ENCODE results near the gene CBFA2T2.

CBFA2T2 gene

DNA sequence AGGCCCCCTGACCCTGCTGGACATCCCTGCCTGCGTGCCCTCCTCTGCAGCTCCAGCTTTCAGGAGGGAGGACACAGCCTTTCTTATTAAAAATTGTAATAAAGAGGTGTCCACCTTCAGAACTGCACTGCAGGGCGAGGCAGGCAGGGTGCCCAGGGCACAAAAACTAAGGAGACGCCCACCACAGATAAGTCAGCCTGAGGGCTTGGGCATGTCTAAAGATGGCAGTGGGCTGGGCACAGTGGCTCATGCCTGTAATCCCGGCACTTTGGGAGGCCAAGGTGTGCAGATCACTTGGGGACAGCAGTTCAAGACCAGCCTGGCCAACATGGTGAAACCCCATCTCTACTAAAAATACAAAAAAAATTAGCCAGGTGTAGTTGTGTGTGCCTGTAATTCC, 165.3 kb downstream of the CBFA2T2 start:
- in situ Hi-C loops (cut with HindIII; ENCODE audit: low sequenced_read_pairs), result no loop called here
- no peak for DNase-seq (ENCODE audit: low read depth)
- no peak for TF ChIP-seq CTCF (IDR thresholded peaks at IDR 0.05; ENCODE audit: low read depth, low read length, missing control alignments)
- no peak overlapping the region for H3K4me3 ChIP-seq (ENCODE audit: low read depth, low read length)

DNA sequence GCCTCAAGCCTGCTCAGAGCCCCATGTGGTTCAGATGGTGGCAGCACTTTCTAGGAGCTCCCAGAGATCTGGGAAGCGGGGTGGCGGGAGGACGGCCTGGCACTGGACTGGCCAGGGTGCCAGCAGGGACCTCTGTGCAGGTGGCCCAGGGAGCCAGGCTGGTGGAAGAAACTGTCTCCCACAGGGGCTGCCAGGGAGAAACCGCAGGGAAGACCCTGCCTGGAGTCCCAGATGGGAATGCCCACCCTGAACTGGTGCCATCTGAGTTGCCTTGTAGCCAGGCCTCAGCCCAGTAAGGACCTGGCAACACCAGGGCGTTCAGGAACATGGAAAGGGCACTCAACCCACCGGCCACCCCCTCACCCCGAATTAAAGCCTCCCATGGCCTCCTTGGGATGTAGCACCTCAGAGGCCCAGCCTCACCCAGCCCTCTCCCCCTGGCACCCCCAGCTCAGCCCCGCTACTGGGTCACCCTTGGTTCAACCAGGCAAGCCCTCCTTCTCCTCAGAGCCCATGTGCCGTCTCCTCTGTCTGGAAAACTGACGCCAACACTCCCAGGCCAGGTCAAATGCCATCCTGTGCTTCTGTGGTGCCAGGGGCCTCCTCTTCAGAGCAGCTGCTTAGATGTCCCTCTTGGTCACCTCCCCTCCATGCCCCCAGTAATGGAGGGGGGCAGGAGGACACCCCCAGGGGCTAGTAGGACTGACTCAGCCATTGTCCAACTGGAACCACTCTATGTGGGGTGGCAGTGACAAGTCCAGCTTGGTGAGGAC, 166.3 kb downstream of the CBFA2T2 start:
- in situ Hi-C loops (cut with HindIII; ENCODE audit: low sequenced_read_pairs), result no loop called here
- DNase-seq (ENCODE audit: low read depth), result no peak
- no peak for TF ChIP-seq CTCF (IDR thresholded peaks at IDR 0.05; ENCODE audit: low read depth, low read length, missing control alignments)
- H3K4me3 ChIP-seq (ENCODE audit: low read depth, low read length), result no peak overlapping the region

- no peak for TF ChIP-seq CTCF (IDR thresholded peaks at IDR 0.05; ENCODE audit: low read depth, low read length, missing control alignments)
- no peak for DNase-seq (ENCODE audit: low read depth)
- H3K4me3 ChIP-seq (ENCODE audit: low read depth, low read length), result no peak overlapping the region
- in situ Hi-C loops (cut with HindIII; ENCODE audit: low sequenced_read_pairs), result no loop called here
Observed at GRCh38 chr20:33656783-33657703, 167.1 kb downstream of the CBFA2T2 start.

- no peak for TF ChIP-seq CTCF (IDR thresholded peaks at IDR 0.05; ENCODE audit: low read depth, low read length, missing control alignments)
- in situ Hi-C loops (cut with HindIII; ENCODE audit: low sequenced_read_pairs), result no loop called here
- H3K4me3 ChIP-seq (ENCODE audit: low read depth, low read length), result no peak overlapping the region
- DNase-seq (ENCODE audit: low read depth), result no peak
Observed at GRCh38 chr20:33657704-33658095, 167.8 kb downstream of the CBFA2T2 start.

DNA sequence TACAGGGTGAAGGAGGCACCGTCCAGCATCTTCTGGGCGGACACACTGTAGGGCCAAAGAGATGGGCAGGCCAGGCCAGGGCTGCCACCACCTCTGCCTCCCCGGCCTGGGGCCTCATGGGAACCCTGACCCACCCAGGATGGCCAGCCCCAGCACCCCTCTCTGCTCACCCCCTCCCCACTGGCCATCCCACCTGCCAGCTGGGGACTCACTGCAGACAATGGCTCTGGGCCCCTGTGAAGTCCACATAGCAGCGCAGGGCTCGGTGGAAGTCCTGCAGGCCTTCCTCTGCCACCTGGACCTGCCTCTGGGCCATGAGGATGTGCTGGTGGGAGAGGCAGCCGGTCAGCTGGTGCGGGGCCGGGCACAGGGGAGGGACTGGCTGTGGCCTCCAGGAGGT, 168.6 kb downstream of the CBFA2T2 start:
- DNase-seq (ENCODE audit: low read depth), result no peak
- in situ Hi-C loops (cut with HindIII; ENCODE audit: low sequenced_read_pairs), result no loop called here
- no peak for TF ChIP-seq CTCF (IDR thresholded peaks at IDR 0.05; ENCODE audit: low read depth, low read length, missing control alignments)
- no peak overlapping the region for H3K4me3 ChIP-seq (ENCODE audit: low read depth, low read length)

DNA sequence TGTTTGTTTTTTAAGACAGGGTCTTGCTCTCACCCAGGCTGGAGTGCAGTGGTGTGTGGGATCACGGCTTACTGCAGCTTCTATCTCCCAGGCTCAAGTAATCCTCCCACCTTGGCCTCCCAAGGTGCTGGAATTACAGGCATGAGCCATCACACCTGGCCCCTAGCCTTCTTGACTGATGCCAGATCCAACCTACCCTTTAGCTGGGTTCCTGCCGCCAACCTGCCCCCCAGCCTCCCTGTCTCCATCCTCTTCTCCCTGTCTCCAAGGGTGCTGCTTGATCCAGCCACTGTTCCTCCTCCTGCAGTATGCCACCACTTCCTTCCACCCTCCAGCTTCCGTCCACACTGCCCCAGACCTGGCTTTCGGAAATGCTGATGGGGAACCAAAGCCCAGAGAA, 169.0 kb downstream of the CBFA2T2 start:
- in situ Hi-C loops (cut with HindIII; ENCODE audit: low sequenced_read_pairs), result no loop called here
- H3K4me3 ChIP-seq (ENCODE audit: low read depth, low read length), result no peak overlapping the region
- TF ChIP-seq CTCF (IDR thresholded peaks at IDR 0.05; ENCODE audit: low read depth, low read length, missing control alignments), result no peak

More for the DNA sequence above, 169.0 kb downstream of the CBFA2T2 start:
- DNase-seq (ENCODE audit: low read depth), result no peak
